B cell (primary cell): ENCODE data around the gene PVALEF. TPM values are rescaled to one million over a fixed set of nuclear protein-coding genes. Genes with fewer than 3 reads are reported as not detected.

Experiments
- ATAC-seq: fragments of 200-7000 bp; cut with Tn5 transposase; one replicate; pipeline ENCODE4 v1.10.0; 2021; ENCODE audit warnings: low read depth, mild to moderate bottlenecking, moderate number of reproducible peaks, moderate library complexity
- CTCF ChIA-PET: fragments of 350-600 bp; sonication (Branson Sonifier 250); formaldehyde crosslinking; loops from one replicate; lab custom pipeline; 2021; ENCODE audit warnings: antibody characterized with exemption, inconsistent platforms; lab: Charles Lee
- POLR2A ChIA-PET: fragments of 350-600 bp; sonication (Branson Sonifier 250); formaldehyde crosslinking; loops from one replicate; lab custom pipeline; 2021; ENCODE audit warnings: antibody characterized with exemption; lab: Charles Lee
- DNase-seq: peaks from one replicate; pipeline ENCODE4 v3.0.0; 2013
- H2AFZ ChIP-seq: 2 replicates; pipeline ENCODE4 v1.6.1; 2012; ENCODE audit warnings: mild to moderate bottlenecking, low read depth, low read length; ENCODE audit not compliant: insufficient read depth, poor library complexity, severe bottlenecking
- H3K27ac ChIP-seq, 2 donors: 1 replicate in 1 of 2; 2 replicates in 1 of 2; pipeline ENCODE4 v1.5.1; 2012 to 2013; ENCODE audit warnings: low read length in 2 of 2, mild to moderate bottlenecking in 2 of 2, moderate library complexity in 1 of 2
- H3K27me3 ChIP-seq, 4 experiments: fragments of 200-600 bp in 1 of 4; sonication (generic) in 1 of 4; replicated peaks in 1 of 4; 1 replicate in 2 of 4; 2 replicates in 2 of 4; pipeline versions ENCODE4 v1.6.1 to v1.7.0; 2013 to 2016; ENCODE audit warnings: low read length in 3 of 4, mild to moderate bottlenecking in 2 of 4, mixed read lengths in 1 of 4, moderate library complexity in 1 of 4; ENCODE audit not compliant: insufficient read depth in 4 of 4, control insufficient read depth in 3 of 4; ENCODE audit errors: control extremely low read depth in 1 of 4
- H3K36me3 ChIP-seq, 2 experiments: replicated peaks in 1 of 2; 1 replicate in 1 of 2; 2 replicates in 1 of 2; pipeline versions ENCODE4 v1.6.1 to v1.7.1; 2013; ENCODE audit warnings: low read length in 1 of 2; ENCODE audit not compliant: insufficient read depth in 2 of 2, control insufficient read depth in 1 of 2; ENCODE audit errors: control extremely low read depth in 1 of 2, extremely low read depth in 1 of 2
- H3K4me1 ChIP-seq, 2 donors: fragments of 200-600 bp in 1 of 2; sonication (generic) in 1 of 2; 1 replicate in 1 of 2; 2 replicates in 1 of 2; pipeline versions ENCODE4 v1.5.1 to v1.6.1; 2013 to 2017; ENCODE audit warnings: low read length in 2 of 2; ENCODE audit not compliant: control insufficient read depth in 2 of 2, insufficient read depth in 2 of 2
- H3K4me2 ChIP-seq: replicated peaks from 2 replicates; pipeline ENCODE3; 2012; ENCODE audit warnings: mild to moderate bottlenecking, low read depth, low read length; ENCODE audit not compliant: poor library complexity, severe bottlenecking
- H3K4me3 ChIP-seq, 5 experiments: fragments of 200-600 bp in 1 of 5; sonication (generic) in 1 of 5; 1 replicate in 3 of 5; 2 replicates in 2 of 5; pipeline versions ENCODE4 v1.5.1 to v1.7.0; 2011 to 2016; ENCODE audit warnings: low read length in 4 of 5, mild to moderate bottlenecking in 4 of 5, low read depth in 2 of 5, control low read depth in 1 of 5, moderate library complexity in 1 of 5; ENCODE audit not compliant: insufficient read depth in 1 of 5; ENCODE audit errors: control extremely low read depth in 1 of 5, extremely low read depth in 1 of 5
- H3K79me2 ChIP-seq: fragments of 200-600 bp; sonication (generic); one replicate; pipeline ENCODE4 v1.6.0; 2016; ENCODE audit warnings: low read length; ENCODE audit not compliant: control insufficient read depth, insufficient read depth
- H3K9ac ChIP-seq: fragments of 200-600 bp; sonication (generic); 2 replicates; pipeline ENCODE4 v1.6.1; 2017; ENCODE audit warnings: mild to moderate bottlenecking, low read length, moderate library complexity
- H3K9me3 ChIP-seq, 3 donors: one replicate each; pipeline versions ENCODE4 v1.6.1 to v1.7.1; 2013; ENCODE audit warnings: low read length in 2 of 3; ENCODE audit not compliant: control insufficient read depth in 2 of 3, insufficient read depth in 1 of 3; ENCODE audit errors: control extremely low read depth in 1 of 3
- H4K20me1 ChIP-seq: 2 replicates; pipeline ENCODE4 v1.6.0; 2012; ENCODE audit warnings: mild to moderate bottlenecking, low read length; ENCODE audit not compliant: insufficient read depth, control insufficient read depth, poor library complexity, severe bottlenecking
- H3K27ac Mint-ChIP-seq: one replicate; pipeline ENCODE4 v1.8.0; 2021; ENCODE audit warnings: mixed read lengths
- H3K27me3 Mint-ChIP-seq: one replicate; pipeline ENCODE4 v1.8.0; 2021; ENCODE audit warnings: mixed read lengths
- H3K4me1 Mint-ChIP-seq: one replicate; pipeline ENCODE4 v1.8.0; 2021; ENCODE audit warnings: mixed read lengths
- H3K4me3 Mint-ChIP-seq: one replicate; pipeline ENCODE4 v1.8.0; 2021; ENCODE audit warnings: mixed read lengths
- H3K9me3 Mint-ChIP-seq: one replicate; pipeline ENCODE4 v1.8.0; 2022; ENCODE audit warnings: mixed read lengths; ENCODE audit not compliant: insufficient read depth
- EZH2 ChIP-seq: IDR thresholded peaks from 2 replicates; pipeline ENCODE4 v1.6.1; 2012; ENCODE audit warnings: borderline replicate concordance, low read depth, mild to moderate bottlenecking, moderate library complexity, low read length; ENCODE audit not compliant: insufficient read depth, poor library complexity, severe bottlenecking
- WGBS: methylation state at CpG from one replicate; pipeline ENCODE4 v1.1.5; 2013; ENCODE audit warnings: missing lambda C conversion rate; ENCODE audit not compliant: insufficient coverage; 5-methylcytosine and 5-hydroxymethylcytosine counted together
- intact Hi-C: fragments of 100-400 bp; cut with micrococcal nuclease; formaldehyde crosslinking; loops from one replicate; pipeline ENCODE4 v1.10.0; 2022
- polyA plus RNA-seq: library from polyadenylated mRNA; depleted of rRNA; stranded (reverse); fragments of >200 nt; gene quantifications from 2 replicates; pipeline ENCODE4 v1.2.3, GENCODE V29; 2012
- total RNA-seq, 2 donors: library from RNA; stranded (reverse); fragments of 120-200 nt in 1 of 2; gene quantifications; 1 replicate in 1 of 2; 2 replicates in 1 of 2; pipeline versions ENCODE4 v1.2.3 to v1.2.4, GENCODE V29; 2013 to 2022
- TF ChIP-seq, protein P1 (sequence below): fragments of 200-600 bp; IDR thresholded peaks from one replicate; pipeline ENCODE4 v1.8.0; 2022; ENCODE audit warnings: antibody characterized with exemption, mild to moderate bottlenecking

The PVALEF gene
- total and polyA plus RNA-seq, 2 donors (not counting 1 experiment from before 2014, with no cell fraction given) = not detected

DNA sequence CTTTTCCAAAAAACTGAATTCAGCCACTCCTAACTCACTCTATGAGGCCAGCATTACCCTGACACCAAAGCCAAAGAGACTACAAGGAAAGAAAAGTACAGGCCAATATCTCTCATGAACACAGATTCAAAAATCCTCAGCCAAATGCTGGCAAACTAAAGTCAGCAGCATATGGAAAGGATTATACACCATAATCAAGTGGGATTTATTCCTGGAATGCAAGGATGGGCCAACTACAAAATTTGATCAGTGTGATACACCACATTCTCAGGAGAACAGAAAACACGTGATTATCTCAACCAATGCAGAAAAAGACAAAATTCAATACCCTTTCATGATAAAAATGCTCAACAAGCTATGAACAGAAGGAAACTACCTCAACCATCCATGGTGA, 8.5 kb downstream of the PVALEF start:
- no peak for ATAC-seq

DNA sequence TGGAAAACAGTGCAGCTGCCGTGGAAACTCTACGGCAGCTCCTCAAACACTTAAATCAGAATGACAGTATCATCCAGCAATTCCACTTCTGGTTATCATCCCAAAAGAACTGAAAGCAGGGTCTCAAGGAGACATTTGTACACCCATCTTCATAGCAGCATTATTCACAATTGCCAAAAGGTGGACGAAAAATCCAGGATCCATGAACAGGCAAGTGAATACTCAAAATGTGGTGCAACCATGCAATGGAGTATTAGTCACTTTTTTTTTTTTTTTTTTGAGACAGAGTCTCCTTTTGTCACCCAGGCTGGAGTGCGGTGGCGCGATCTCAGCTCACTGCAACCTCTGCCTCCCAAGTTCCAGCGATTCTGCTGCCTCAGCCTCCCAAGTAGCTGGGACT, 11.4 kb downstream of the PVALEF start:
- no peaks in the 10 kb centered on the region for H3K4me1 Mint-ChIP-seq
- no peak overlapping the region for H3K27ac Mint-ChIP-seq
- Histone ChIP-seq H2AFZ (no peak overlapping the region), H3K4me2 (no peak overlapping the region), H3K79me2 (no peaks in the 10 kb centered on the region), H3K27ac (no peak overlapping the region), H3K36me3 (no peaks in the 10 kb centered on the region), H4K20me1 (no peaks in the 10 kb centered on the region), H3K27me3 (no peaks in the 10 kb centered on the region), H3K4me3 (no peak overlapping the region), H3K9ac (no peak overlapping the region), H3K9me3 (no peaks in the 10 kb centered on the region), H3K4me1 (no peaks in the 10 kb centered on the region)
- H3K4me3 Mint-ChIP-seq = no peak overlapping the region
- DNase-seq (no peak), ATAC-seq (no peak)
- TF ChIP-seq, protein P1, sequence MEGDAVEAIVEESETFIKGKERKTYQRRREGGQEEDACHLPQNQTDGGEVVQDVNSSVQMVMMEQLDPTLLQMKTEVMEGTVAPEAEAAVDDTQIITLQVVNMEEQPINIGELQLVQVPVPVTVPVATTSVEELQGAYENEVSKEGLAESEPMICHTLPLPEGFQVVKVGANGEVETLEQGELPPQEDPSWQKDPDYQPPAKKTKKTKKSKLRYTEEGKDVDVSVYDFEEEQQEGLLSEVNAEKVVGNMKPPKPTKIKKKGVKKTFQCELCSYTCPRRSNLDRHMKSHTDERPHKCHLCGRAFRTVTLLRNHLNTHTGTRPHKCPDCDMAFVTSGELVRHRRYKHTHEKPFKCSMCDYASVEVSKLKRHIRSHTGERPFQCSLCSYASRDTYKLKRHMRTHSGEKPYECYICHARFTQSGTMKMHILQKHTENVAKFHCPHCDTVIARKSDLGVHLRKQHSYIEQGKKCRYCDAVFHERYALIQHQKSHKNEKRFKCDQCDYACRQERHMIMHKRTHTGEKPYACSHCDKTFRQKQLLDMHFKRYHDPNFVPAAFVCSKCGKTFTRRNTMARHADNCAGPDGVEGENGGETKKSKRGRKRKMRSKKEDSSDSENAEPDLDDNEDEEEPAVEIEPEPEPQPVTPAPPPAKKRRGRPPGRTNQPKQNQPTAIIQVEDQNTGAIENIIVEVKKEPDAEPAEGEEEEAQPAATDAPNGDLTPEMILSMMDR = no peak
- no peak for TF ChIP-seq EZH2
- intact Hi-C loops = no loop called here
- peaks cover 7% of the 10 kb centered on the region for H3K9me3 Mint-ChIP-seq
- H3K27me3 Mint-ChIP-seq = no peaks in the 10 kb centered on the region
- ChIA-PET POLR2A (interaction anchor here (0.6 kb wide), 1 partner anchor 403 kb away, joined by 4 read pairs; no protein-coding TSS in a partner anchor), CTCF (no interaction called here)
- WGBS = 100% methylated on average over 6 of the region's 7 CpGs

More for the DNA sequence above, 8.5 kb downstream of the PVALEF start:
- ChIA-PET POLR2A (no interaction called here), CTCF (no interaction called here)
- Mint-ChIP-seq H3K9me3 (peaks cover 7% of the 10 kb centered on the region), H3K4me1 (no peaks in the 10 kb centered on the region), H3K27me3 (no peaks in the 10 kb centered on the region), H3K4me3 (no peak overlapping the region), H3K27ac (no peak overlapping the region)
- Histone ChIP-seq H2AFZ (no peak overlapping the region), H3K9ac (no peak overlapping the region), H3K79me2 (no peaks in the 10 kb centered on the region), H3K27ac (no peak overlapping the region), H3K27me3 (no peaks in the 10 kb centered on the region), H3K36me3 (no peaks in the 10 kb centered on the region), H3K9me3 (no peaks in the 10 kb centered on the region), H4K20me1 (no peaks in the 10 kb centered on the region), H3K4me2 (no peak overlapping the region), H3K4me3 (no peak overlapping the region), H3K4me1 (no peaks in the 10 kb centered on the region)
- TF ChIP-seq, protein P1 = no peak
- TF ChIP-seq EZH2 = no peak
- 89% methylated on average over 1 of the region's 1 CpG for WGBS
- intact Hi-C loops = no loop called here
- no peak for DNase-seq
